Suppressor macrophage treated with lipopolysaccharide for 4 hours (primary cell): ENCODE data around the gene GRID2.

Source experiments
- DNase-seq: peaks from one replicate; pipeline ENCODE4 v3.0.0-alpha.2; 2020

The GRID2 gene

DNA sequence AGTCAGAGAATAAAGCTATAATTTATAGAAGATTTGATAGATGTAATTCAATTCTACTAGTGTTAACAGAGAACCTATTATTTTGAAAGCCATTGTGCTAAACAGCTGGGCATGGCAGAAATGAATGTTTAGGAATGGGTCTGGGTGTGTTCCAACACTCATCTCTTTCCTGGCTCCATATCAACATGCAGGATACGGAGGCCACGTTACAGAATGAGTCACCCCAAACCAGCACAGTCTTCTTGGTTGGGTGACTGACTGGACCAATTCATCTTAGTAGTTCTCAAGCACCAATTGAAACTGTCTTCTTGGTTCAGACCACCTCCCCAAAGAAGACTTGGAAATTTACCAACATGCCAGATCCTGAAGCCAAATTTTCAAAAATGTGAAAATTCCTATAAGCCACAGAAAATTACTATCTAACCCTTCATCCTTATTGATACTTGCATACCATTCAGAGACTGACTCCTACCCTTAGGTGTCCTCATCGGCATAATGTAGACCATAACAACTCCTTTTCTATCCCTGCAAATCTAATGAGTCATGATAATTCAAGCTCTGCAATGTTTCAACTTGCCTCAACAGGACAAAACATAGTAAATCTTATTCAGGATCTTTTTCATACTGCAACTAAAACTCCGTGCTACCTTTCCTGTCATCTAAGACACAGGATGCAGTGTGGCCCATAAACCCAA is 1472.8 kb downstream of the GRID2 start:
- no peak for DNase-seq

DNA sequence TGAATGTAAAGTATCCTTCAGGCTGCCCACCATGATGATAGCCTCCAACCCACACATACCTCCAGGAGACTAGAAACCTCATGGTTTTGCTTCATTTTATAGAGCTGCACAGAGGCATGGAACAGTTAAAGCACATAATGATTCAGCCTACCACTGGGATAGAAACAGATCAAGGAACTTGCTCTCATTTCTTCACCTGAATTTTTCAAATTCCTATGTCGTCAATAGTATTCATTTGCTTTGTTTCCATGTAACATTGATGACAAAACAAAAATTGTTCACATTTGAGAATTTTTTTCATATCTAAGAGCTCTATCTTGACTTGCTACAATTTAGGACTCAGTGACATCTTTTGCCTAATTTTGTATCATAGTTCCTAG is 1473.3 kb downstream of the GRID2 start:
- no peak for DNase-seq

DNA sequence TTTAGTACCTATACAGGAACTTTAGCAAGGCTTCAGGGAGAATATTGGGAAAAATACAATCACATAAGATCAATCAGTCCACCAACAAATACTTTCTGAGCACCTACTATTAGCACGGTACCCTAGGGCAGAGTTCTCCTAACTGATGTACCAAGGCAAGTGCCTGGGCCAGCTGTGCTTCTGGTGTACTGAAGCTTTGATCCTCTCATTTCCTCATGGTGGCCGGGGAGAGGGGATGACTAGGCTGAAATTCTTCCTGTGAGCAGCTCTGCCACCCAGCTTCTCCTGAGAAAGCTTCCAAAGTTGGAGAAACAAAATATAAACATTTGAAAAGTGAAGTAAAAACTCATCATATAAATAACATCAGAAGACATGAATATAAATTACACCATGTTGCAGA is 1475.5 kb downstream of the GRID2 start:
- DNase-seq: no peak

DNA sequence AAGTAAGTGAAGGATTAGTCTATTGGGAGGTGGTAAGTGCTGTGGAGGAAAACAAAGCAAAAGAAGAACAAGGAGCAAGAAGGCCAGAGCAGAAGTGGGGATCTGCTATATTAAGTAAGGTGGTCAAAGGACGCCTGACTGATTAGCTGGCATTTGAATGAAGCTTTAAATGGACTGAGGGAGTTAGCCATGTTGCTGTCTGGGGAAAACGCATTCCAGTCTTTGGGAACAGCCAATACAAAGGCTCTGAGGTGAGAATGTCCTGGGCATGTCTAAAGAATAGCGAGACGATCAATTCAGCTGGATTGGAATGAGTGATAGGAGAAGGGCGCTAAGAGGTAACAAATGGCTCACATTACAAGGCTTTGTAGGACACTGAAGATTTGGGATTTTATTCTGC is 1476.3 kb downstream of the GRID2 start:
- no peak for DNase-seq

DNA sequence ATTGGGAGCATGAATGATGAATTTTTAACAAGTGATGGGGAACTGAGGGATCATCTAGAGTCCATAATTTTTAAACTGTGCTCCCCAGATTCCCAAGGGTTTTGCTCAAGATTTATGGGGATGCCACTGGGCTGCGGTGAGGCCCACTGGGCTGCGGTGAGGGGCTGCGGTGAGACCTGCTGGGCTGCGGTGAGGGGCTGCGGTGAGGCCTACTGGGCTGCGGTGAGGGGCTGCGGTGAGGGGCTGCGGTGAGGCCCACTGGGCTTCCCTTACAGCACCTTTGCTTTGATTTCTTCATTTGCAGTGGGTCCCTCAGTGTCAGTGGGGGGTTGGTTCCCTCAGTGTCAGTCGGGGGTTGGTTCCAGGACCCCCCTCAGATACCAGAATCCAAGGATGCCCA is 1477.4 kb downstream of the GRID2 start:
- DNase-seq: no peak

DNA sequence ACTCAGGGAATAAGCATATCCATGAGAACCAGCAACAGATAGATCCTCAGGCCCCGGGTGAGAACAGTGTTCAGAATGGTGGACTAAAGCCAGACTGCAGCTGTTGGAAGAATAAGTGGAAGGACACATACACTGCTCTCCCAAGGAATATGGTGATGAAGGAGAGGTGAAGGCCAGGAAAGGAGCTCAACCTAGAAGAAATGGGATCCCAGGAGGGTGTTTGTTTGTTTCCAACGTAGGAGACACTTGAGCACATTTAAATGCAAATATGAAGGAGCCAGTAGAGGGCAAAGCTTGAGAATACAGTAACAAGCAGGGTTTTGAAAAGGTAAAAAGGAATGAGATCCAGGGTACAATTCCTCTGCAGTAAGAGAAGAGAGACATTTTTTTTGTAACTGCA is 1482.4 kb downstream of the GRID2 start:
- DNase-seq: no peak

DNA sequence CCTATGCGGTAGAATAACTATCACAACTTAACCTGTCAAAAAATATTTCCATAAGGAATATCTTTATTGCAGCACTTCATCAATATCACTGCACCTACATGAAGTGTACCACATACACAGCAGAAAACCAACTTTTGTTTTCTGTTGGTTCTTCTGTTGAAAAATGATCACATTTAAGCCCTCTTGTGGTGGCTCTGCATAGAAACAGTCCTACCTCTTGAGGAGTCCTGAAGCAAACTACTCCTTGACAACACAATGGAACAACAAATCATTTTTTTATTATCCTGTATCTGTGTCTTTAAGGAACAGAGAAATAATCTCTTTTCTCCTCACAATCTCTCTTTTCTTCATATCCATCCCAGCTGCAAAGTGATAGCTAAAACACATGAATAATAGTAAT is 1484.9 kb downstream of the GRID2 start:
- peak; percentile 3 for DNase-seq

DNA sequence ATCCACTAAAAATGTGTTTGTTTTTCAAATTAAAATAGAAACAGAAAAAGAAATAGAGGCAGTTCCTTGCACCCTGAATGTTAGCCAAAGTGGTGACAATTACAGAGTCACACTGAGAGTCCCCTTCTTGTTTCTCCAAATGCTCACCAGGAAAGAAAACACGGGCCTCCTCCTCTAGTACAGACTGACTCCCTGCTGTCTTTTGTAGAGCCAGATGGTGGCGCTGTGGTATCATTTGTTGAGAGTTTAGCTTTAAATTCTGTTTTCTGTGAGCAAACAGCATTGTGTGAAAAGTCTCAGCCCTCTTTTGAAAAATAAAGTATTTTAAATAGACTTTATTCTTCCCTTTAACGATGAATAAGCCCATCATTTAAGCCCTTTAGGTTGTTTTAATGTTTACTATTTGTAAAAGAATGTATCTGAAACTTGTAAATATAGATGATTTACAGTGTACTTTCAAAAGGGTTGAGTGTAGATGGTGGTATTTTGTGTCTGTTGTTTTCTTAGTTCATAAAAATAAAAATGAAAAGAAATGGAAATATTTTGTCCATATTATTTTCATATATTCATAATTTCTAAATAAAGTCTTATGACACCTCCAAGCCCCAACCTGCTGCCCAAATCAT is 1487.9 kb downstream of the GRID2 start:
- DNase-seq: peak; percentile 69

DNA sequence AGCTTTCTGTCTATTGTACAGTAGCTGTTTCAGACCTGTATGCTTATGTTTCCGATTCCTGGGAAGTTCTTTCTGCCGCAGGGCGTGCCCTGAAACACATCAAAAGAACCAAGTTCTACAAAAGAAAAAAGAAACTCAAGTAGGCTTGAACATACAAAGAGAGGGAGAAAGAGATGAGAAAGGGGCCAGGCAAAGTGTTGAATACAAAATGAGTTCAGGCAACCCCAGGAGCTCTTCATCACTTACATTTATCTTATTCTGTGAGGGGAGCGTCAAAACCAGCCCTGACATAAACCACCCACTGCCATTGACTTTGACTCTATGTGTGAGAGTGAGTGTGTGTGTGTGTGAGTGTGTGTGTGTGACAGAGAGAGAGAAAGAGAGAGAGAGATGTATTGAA is 1498.3 kb downstream of the GRID2 start:
- DNase-seq: no peak

DNA sequence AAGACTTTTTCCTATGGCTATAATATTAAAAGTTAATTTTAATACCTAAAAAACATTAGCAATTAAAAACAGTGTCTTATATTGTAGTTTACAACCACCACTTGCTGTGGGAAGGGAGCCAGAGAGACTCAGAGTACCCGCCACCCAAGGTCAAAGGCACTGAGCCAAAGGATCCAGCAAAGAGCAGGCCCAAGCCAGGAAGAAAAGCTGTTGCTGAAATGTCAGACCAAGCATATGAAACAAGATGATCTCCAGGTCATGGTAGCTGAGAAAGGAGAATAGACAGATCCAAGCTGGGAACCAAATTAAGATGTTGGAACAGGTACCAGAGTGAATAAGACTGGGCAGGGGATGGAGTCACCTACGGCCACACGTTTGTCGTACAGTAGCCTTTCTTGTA is 1506.0 kb downstream of the GRID2 start:
- no peak for DNase-seq

DNA sequence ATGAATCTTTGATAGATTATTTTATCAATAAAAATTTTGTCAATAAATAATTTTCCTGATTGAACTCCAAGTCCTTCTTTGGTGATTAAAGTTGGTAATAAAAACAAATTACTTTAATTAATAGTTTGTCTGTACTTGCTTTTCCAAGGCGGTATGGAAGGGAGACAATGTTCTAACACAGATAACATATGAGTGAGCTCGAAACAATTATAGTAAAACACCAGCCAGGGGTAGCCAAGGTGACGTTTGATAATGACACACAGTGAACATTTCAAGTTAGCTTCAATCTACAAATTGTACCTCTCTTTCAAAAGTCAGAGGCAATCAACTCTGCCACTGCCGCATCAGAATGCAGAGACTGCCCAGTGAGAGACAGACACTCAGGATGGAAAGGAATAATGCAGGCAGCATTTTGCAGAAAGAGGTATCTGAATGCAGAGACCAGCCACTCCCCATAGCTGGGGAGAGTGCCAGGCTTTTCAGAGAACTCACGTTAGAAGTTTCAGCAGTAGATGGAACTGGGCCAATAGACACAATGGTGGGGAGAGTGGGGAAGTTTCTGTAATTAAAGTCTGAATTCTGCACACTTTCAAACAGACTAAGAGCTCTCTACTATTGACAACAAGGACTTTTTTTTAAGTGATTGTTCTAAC is 1506.7 kb downstream of the GRID2 start:
- no peak for DNase-seq

DNA sequence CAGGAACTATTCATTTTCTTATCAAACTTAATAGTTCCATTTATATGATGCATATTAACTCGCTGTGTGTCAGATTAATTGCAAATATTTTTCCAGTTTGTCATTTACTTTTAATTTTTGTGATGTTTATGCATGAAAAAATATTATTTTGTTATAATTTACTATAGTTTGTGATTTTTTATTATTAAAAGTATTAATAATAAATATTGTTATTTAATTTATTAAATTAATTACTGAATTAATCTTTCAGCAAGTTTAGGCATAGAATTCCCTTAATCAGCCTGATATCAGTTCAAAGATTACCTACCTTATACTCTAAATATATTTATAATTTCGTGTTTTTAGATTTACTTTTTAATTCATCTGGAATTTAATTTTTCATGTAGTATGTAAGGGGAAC is 1509.3 kb downstream of the GRID2 start:
- DNase-seq: no peak

DNA sequence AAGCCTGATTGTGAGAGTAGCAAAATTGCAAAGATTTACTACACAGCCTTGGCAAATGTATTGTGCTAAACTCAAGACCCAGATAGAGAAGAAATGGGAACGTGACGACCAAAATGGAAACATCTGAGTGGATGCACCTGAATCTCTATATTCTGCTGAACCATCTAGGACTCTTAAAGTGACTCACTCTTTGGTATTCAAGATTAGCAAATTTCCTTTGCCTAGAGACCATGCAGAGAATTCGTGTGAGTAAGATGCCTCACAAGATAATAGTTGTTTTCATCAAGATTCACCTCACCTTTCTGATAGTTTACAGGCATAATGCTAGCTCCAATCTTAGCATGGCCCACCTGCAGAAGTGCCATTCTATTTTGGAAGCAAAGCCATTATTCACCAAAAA is 1510.4 kb downstream of the GRID2 start:
- no peak for DNase-seq

DNA sequence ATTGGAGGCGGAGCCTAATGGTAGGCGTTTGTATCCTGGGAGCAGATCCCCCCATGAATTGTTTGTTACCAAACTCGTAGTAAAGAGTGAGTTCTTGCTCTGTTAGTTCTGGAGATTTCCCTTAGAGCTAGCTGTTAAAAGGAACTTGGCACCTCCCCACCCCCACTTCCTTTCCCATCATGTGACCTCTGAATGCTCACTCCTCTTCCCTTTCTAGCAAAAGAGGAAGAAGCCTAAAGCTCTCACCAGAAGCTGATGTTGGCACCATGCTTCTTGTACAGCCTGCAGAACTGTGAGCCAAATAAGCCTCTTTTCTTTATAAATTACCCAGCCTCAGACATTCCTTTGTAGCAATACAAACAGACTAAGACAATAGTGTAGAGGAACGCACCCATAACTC is 1511.0 kb downstream of the GRID2 start:
- DNase-seq: peak; percentile 71
